ENCODE results near the gene TSPAN13. TPM values are rescaled to one million over a fixed set of nuclear protein-coding genes. Genes with fewer than 3 reads are reported as not detected.

Gene TSPAN13
- polyA plus RNA-seq, 1 donor from 2014 or later: 315 TPM

DNA sequence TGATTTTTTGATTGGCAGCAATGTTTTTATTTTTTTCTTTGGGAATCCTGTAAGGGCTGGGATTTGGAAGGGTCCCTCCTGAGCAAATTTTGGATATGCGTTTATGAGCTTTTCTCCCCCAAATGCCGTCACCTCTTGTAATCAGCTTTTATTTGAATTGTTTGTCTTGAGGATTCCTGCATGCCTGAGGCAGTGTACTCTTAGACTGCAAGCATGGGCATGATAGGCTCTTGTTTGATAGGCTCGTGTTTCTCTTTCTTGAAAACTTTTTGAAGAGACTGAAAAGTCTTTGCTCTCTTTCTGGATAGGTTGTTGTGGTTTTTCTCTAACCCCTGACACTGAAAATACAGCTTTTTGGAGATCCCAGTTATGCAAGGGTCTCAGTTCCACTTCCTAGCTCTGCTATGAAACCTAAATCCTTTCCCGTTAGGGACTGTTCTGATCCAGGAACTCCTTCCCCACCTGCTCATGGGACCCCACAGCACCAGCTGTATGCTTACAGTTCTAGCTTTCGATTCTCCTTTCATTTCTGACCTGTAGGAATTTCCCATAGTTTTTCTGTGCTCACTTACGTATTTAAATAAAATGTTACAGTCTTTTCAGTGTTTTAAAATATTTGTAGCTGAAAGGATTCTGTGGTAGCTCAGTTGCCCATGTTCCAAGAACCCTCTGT, 17.2 kb downstream of the TSPAN13 start:
- Histone ChIP-seq H3F3A (ENCODE audit: insufficient read depth, low read length, poor library complexity, severe bottlenecking) (no peaks in the 10 kb centered on the region), H3K4me3 (ENCODE audit: low read length) (no peak overlapping the region), H3K4me2 (ENCODE audit: low read length) (no peak overlapping the region), H3K36me3 (ENCODE audit: insufficient read depth, low read length) (no peaks in the 10 kb centered on the region), H3K9me2 (ENCODE audit: insufficient read depth, low read length) (no peaks in the 10 kb centered on the region), H3K9me3 (ENCODE audit: low read length) (no peaks in the 10 kb centered on the region), H3K27me3 (ENCODE audit: insufficient read depth, low read depth, low read length) (no peaks in the 10 kb centered on the region), H4K20me1 (ENCODE audit: insufficient read depth) (no peaks in the 10 kb centered on the region), H3K27ac (ENCODE audit: low read length) (no peak overlapping the region), H3K79me2 (replicated peaks; ENCODE audit: insufficient read depth, low read length) (peaks cover 48% of the 10 kb centered on the region), H3K9ac (ENCODE audit: low read length) (no peak overlapping the region), H2AFZ (ENCODE audit: low read depth, low read length) (no peak overlapping the region)
- TF ChIP-seq, protein P1, sequence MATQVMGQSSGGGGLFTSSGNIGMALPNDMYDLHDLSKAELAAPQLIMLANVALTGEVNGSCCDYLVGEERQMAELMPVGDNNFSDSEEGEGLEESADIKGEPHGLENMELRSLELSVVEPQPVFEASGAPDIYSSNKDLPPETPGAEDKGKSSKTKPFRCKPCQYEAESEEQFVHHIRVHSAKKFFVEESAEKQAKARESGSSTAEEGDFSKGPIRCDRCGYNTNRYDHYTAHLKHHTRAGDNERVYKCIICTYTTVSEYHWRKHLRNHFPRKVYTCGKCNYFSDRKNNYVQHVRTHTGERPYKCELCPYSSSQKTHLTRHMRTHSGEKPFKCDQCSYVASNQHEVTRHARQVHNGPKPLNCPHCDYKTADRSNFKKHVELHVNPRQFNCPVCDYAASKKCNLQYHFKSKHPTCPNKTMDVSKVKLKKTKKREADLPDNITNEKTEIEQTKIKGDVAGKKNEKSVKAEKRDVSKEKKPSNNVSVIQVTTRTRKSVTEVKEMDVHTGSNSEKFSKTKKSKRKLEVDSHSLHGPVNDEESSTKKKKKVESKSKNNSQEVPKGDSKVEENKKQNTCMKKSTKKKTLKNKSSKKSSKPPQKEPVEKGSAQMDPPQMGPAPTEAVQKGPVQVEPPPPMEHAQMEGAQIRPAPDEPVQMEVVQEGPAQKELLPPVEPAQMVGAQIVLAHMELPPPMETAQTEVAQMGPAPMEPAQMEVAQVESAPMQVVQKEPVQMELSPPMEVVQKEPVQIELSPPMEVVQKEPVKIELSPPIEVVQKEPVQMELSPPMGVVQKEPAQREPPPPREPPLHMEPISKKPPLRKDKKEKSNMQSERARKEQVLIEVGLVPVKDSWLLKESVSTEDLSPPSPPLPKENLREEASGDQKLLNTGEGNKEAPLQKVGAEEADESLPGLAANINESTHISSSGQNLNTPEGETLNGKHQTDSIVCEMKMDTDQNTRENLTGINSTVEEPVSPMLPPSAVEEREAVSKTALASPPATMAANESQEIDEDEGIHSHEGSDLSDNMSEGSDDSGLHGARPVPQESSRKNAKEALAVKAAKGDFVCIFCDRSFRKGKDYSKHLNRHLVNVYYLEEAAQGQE (IDR thresholded peaks at IDR 0.05; ENCODE audit: borderline replicate concordance): no peak
- TF ChIP-seq EZH2 (IDR thresholded peaks at IDR 0.05; ENCODE audit: borderline replicate concordance, insufficient read depth, low read length, poor library complexity, severe bottlenecking): no peak
- no peak for TF ChIP-seq SMC3 (conservative IDR thresholded peaks at IDR 0.05; ENCODE audit: poor library complexity)
- no peak for TF ChIP-seq EP300 (conservative IDR thresholded peaks at IDR 0.05; ENCODE audit: poor library complexity, severe bottlenecking)
- no peak for TF ChIP-seq TAF1 (IDR thresholded peaks at IDR 0.05; ENCODE audit: low read depth)
- no peak for TF ChIP-seq RAD21 (conservative IDR thresholded peaks at IDR 0.05)
- TF ChIP-seq MXI1 (conservative IDR thresholded peaks at IDR 0.05; ENCODE audit: poor library complexity, severe bottlenecking): no peak
- no peak for TF ChIP-seq POLR2AphosphoS5 (IDR thresholded peaks at IDR 0.05)
- TF ChIP-seq, protein P2, sequence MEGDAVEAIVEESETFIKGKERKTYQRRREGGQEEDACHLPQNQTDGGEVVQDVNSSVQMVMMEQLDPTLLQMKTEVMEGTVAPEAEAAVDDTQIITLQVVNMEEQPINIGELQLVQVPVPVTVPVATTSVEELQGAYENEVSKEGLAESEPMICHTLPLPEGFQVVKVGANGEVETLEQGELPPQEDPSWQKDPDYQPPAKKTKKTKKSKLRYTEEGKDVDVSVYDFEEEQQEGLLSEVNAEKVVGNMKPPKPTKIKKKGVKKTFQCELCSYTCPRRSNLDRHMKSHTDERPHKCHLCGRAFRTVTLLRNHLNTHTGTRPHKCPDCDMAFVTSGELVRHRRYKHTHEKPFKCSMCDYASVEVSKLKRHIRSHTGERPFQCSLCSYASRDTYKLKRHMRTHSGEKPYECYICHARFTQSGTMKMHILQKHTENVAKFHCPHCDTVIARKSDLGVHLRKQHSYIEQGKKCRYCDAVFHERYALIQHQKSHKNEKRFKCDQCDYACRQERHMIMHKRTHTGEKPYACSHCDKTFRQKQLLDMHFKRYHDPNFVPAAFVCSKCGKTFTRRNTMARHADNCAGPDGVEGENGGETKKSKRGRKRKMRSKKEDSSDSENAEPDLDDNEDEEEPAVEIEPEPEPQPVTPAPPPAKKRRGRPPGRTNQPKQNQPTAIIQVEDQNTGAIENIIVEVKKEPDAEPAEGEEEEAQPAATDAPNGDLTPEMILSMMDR (IDR thresholded peaks at IDR 0.05; ENCODE audit: poor library complexity, severe bottlenecking): no peak

DNA sequence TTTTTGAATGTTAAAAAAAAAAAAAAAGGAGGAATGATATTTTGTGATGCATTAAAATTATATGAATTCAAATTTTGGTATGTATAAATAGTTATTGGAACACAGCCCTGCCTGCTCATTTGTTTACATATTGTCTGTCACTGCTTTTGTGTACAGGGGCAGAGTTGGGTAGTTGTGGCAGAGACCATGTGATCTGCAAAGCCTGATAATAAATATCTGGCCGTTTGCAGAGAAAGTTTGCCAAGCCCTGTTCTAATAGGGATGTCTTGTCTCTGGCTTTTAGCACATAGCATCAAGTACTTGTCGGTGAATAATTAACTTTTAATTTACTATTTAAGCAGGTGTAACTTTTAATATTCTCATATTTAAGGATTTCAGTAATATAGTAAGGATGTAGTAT, 19.8 kb downstream of the TSPAN13 start:
- Histone ChIP-seq H4K20me1 (ENCODE audit: insufficient read depth) (no peaks in the 10 kb centered on the region), H3K9me3 (ENCODE audit: low read length) (no peaks in the 10 kb centered on the region), H3K27ac (ENCODE audit: low read length) (no peak overlapping the region), H3K27me3 (ENCODE audit: insufficient read depth, low read depth, low read length) (no peaks in the 10 kb centered on the region), H3K4me3 (ENCODE audit: low read length) (no peak overlapping the region), H3K9ac (ENCODE audit: low read length) (no peak overlapping the region), H3K4me2 (ENCODE audit: low read length) (no peak overlapping the region), H3K36me3 (ENCODE audit: insufficient read depth, low read length) (no peaks in the 10 kb centered on the region), H2AFZ (ENCODE audit: low read depth, low read length) (no peak overlapping the region), H3F3A (ENCODE audit: insufficient read depth, low read length, poor library complexity, severe bottlenecking) (no peaks in the 10 kb centered on the region), H3K79me2 (replicated peaks; ENCODE audit: insufficient read depth, low read length) (peaks cover 37% of the 10 kb centered on the region), H3K9me2 (ENCODE audit: insufficient read depth, low read length) (no peaks in the 10 kb centered on the region)
- TF ChIP-seq EZH2 (IDR thresholded peaks at IDR 0.05; ENCODE audit: borderline replicate concordance, insufficient read depth, low read length, poor library complexity, severe bottlenecking): no peak
- TF ChIP-seq, protein P2 (IDR thresholded peaks at IDR 0.05; ENCODE audit: poor library complexity, severe bottlenecking): no peak
- TF ChIP-seq, protein P1 (IDR thresholded peaks at IDR 0.05; ENCODE audit: borderline replicate concordance): no peak
- no peak for TF ChIP-seq TAF1 (IDR thresholded peaks at IDR 0.05; ENCODE audit: low read depth)
- no peak for TF ChIP-seq POLR2AphosphoS5 (IDR thresholded peaks at IDR 0.05)
- TF ChIP-seq RAD21 (conservative IDR thresholded peaks at IDR 0.05): no peak
- TF ChIP-seq EP300 (conservative IDR thresholded peaks at IDR 0.05; ENCODE audit: poor library complexity, severe bottlenecking): no peak
- TF ChIP-seq SMC3 (conservative IDR thresholded peaks at IDR 0.05; ENCODE audit: poor library complexity): no peak
- no peak for TF ChIP-seq MXI1 (conservative IDR thresholded peaks at IDR 0.05; ENCODE audit: poor library complexity, severe bottlenecking)

Data from neural cell (in vitro differentiated cells).